Right atrium auricular region (tissue), 2 donors: ENCODE data around the gene HACD3. TPM values are rescaled to one million over a fixed set of nuclear protein-coding genes. Genes with fewer than 3 reads are reported as not detected.

Experiments used
- DNase-seq: peaks from one replicate; pipeline ENCODE4 v3.0.0-alpha.2; 2019; ENCODE audit warnings: low spot score
- H3K27ac ChIP-seq, 2 donors: fragments of 200-600 bp; sonication (generic); 1 replicate in 1 of 2; 2 replicates in 1 of 2; pipeline ENCODE4 v1.5.1; 2016 to 2019
- H3K27me3 ChIP-seq, 2 donors: fragments of 200-600 bp; sonication (generic); one replicate each; pipeline versions ENCODE4 v1.5.1 to v1.6.0; 2017 to 2019
- H3K36me3 ChIP-seq: fragments of 200-600 bp; sonication (generic); one replicate; pipeline ENCODE4 v1.5.1; 2016
- H3K4me1 ChIP-seq, 2 donors: fragments of 200-600 bp; sonication (generic); one replicate each; pipeline versions ENCODE4 v1.5.1 to v1.6.0; 2017 to 2019
- H3K4me3 ChIP-seq, 2 donors: fragments of 200-600 bp; sonication (generic); 1 replicate in 1 of 2; 2 replicates in 1 of 2; pipeline ENCODE4 v1.5.1; 2017 to 2019; ENCODE audit warnings: mild to moderate bottlenecking in 1 of 2, moderate library complexity in 1 of 2
- H3K9me3 ChIP-seq, 2 donors: fragments of 200-600 bp; sonication (generic); one replicate each; pipeline ENCODE4 v1.5.1; 2019
- total RNA-seq, 2 donors: library from RNA; depleted of rRNA; stranded (reverse); fragments of >200 nt; gene quantifications; one replicate each; pipeline ENCODE4 v1.1.0, GENCODE V29; 2016
- TF ChIP-seq, protein P1 (sequence below), 2 donors: fragments of 200-600 bp; sonication (generic); IDR thresholded peaks; one replicate each; pipeline ENCODE4 v1.5.1; 2019; ENCODE audit warnings: antibody characterized with exemption in 2 of 2

The HACD3 gene
- total RNA-seq, 2 donors from 2014 or later, result 15.3 to 20.5 TPM

DNA sequence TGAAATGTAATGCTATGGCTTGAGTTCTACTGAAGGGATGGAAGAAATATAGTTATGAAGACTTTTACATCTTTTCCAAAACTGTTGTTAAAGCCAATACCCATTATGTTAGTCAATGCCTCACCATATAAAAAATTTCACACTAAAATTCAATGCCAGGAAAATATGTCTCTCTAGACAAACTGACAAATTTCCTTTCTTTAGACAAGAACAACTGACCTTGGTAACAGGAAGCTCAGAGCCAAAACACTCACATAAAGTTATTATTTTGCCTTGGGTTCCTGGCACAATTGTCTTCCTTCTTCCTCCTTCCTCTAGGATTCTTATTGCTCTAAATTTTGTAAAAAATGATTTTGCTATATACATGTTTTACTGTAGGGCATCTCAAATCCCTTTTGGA, 54.0 kb downstream of the HACD3 start:
- Histone ChIP-seq H3K27me3 (no peaks in the 10 kb centered on the region), H3K36me3 (peaks cover 70% of the 10 kb centered on the region), H3K27ac (no peak overlapping the region)

DNA sequence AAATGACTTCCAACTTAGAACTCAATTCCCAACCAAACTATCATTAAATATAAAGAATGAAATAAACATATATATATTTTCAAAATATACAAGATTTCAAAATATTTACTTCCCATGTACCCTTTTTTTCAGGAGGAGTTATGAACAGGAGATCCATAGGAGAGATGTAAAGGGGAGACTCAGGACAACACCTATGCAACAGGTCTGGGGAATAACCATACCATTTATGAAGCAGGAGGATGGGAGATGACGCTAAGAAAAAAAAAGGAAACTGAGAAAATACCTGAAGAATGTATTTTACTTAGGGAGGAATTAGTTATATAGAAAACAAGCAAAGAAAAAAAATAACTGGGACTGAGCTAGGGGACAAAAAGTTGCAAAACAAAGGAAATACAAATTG, 56.8 kb downstream of the HACD3 start:
- H3K27ac ChIP-seq, result no peak overlapping the region
- no peak overlapping the region for H3K4me3 ChIP-seq
- no peaks in the 10 kb centered on the region for H3K4me1 ChIP-seq
- no peaks in the 10 kb centered on the region for H3K27me3 ChIP-seq
- H3K9me3 ChIP-seq, result no peaks in the 10 kb centered on the region
- DNase-seq, result no peak
- TF ChIP-seq, protein P1, sequence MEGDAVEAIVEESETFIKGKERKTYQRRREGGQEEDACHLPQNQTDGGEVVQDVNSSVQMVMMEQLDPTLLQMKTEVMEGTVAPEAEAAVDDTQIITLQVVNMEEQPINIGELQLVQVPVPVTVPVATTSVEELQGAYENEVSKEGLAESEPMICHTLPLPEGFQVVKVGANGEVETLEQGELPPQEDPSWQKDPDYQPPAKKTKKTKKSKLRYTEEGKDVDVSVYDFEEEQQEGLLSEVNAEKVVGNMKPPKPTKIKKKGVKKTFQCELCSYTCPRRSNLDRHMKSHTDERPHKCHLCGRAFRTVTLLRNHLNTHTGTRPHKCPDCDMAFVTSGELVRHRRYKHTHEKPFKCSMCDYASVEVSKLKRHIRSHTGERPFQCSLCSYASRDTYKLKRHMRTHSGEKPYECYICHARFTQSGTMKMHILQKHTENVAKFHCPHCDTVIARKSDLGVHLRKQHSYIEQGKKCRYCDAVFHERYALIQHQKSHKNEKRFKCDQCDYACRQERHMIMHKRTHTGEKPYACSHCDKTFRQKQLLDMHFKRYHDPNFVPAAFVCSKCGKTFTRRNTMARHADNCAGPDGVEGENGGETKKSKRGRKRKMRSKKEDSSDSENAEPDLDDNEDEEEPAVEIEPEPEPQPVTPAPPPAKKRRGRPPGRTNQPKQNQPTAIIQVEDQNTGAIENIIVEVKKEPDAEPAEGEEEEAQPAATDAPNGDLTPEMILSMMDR (IDR thresholded peaks at IDR 0.05), result no peak
- H3K36me3 ChIP-seq, result peaks cover 64% of the 10 kb centered on the region

More for the DNA sequence above, 54.0 kb downstream of the HACD3 start:
- no peaks in the 10 kb centered on the region for H3K4me1 ChIP-seq
- DNase-seq, result no peak
- no peaks in the 10 kb centered on the region for H3K9me3 ChIP-seq
- TF ChIP-seq, protein P1 (IDR thresholded peaks at IDR 0.05), result no peak
- H3K4me3 ChIP-seq, result no peak overlapping the region

DNA sequence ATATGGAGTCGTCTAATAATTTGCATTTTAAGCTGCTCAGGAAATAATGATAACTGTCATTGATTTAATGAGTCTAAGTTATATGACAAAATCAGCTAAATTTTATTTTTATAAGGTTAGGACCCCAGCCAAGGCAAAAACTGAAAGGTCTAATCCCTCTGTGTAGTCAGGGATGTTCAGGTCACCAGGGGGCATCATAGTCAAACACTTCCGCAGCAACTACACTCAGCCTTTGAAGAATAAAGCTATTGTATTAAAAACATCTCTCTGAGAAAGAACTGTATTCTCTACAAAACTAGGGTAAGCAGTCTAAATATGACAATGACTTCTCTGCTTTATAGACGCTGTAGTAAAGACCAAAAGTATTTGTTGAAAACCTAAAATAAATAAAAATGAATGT, 65.7 kb downstream of the HACD3 start:
- TF ChIP-seq, protein P1 (IDR thresholded peaks at IDR 0.05), result no peak

DNA sequence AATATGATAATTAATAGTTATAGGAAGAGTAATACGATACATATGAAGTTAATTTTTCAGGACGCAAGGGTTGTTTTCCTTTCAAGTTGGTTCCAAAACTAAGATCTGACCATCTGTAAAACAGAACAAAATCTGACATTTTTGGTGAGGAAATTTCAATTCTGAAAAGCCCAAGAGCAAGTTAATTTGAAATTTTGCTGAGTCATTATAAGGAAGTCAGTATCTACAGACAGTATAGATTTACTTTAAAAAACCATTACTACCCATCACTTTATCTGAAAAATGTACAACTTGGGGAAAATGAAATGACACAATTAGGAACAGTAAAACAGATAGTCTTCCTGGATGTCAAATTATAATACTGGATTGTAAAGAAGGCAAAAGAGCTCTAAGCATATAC, 68.2 kb downstream of the HACD3 start:
- TF ChIP-seq, protein P1 (IDR thresholded peaks at IDR 0.05), result no peak
- no peaks in the 10 kb centered on the region for H3K27me3 ChIP-seq
- peaks cover 83% of the 10 kb centered on the region for H3K36me3 ChIP-seq
- H3K9me3 ChIP-seq, result no peaks in the 10 kb centered on the region
- H3K27ac ChIP-seq, result no peak overlapping the region
- no peak for DNase-seq
- no peaks in the 10 kb centered on the region for H3K4me1 ChIP-seq
- H3K4me3 ChIP-seq, result no peak overlapping the region

More for the DNA sequence above, 65.7 kb downstream of the HACD3 start:
- Histone ChIP-seq H3K27me3 (no peaks in the 10 kb centered on the region), H3K27ac (no peak overlapping the region), H3K4me3 (no peak overlapping the region), H3K9me3 (no peaks in the 10 kb centered on the region), H3K4me1 (no peaks in the 10 kb centered on the region), H3K36me3 (peaks cover 89% of the 10 kb centered on the region)
- DNase-seq, result no peak

DNA sequence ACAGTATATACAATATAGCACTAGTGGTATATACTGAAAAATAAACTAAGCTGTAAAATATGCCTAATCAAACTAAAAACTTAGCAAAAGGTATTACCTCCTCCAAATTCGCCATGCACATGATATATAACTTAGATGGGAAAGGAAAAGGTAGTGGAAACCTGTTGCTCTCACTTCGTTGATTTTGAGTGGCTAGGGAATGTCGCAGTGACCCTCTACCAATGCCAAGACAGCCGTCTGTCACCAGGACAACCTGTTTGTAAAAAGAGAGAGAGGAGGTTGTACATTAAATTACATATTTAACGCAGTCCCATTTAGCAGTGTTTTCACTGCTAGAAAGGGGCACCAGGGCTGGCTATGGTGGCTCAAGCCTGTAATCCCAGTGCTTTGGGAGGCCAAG, 69.4 kb downstream of the HACD3 start:
- Histone ChIP-seq H3K4me1 (no peaks in the 10 kb centered on the region), H3K36me3 (peaks cover 79% of the 10 kb centered on the region)
- TF ChIP-seq, protein P1 (IDR thresholded peaks at IDR 0.05), result no peak

DNA sequence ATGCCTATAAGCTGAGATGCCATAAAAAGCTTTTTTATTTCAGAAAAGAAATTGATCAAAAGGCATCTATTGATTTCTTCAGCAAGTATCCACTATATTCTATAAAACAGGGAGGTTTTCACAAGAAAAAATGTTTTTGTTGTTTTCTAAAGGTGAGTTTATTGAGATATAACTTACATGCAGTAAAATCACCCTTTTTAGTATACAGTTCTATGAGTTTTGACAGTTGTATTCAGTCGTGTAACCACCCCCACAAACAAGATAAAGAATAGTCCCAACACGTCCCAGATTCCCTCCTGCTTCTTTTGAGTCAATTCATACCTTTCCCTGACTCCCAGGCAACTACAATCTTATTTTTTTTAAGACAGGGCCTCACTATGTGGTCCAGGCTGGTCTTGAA, 72.9 kb downstream of the HACD3 start:
- peaks cover 54% of the 10 kb centered on the region for H3K36me3 ChIP-seq

More for the DNA sequence above, 69.4 kb downstream of the HACD3 start:
- Histone ChIP-seq H3K4me3 (no peak overlapping the region), H3K27me3 (no peaks in the 10 kb centered on the region), H3K9me3 (no peaks in the 10 kb centered on the region), H3K27ac (no peak overlapping the region)
- DNase-seq, result no peak

More for the DNA sequence above, 72.9 kb downstream of the HACD3 start:
- no peak overlapping the region for H3K4me3 ChIP-seq
- no peaks in the 10 kb centered on the region for H3K27me3 ChIP-seq
- H3K9me3 ChIP-seq, result no peaks in the 10 kb centered on the region
- no peak for DNase-seq
- TF ChIP-seq, protein P1 (IDR thresholded peaks at IDR 0.05), result no peak
- H3K4me1 ChIP-seq, result no peaks in the 10 kb centered on the region
- no peak overlapping the region for H3K27ac ChIP-seq
